GM19468 (cell line): ENCODE measurements around the gene ARHGAP20.
"Not testable (repeated sequence)": the region's sequence is repeated elsewhere in the genome, so short reads cannot be mapped to it uniquely, and the experiment has no call there.

Experiments used
- ATAC-seq: cut with Tn5 transposase; IDR thresholded peaks from one replicate; pipeline ENCODE4 v1.9.1; 2021; ENCODE audit warnings: mild to moderate bottlenecking, moderate library complexity, moderate number of reproducible peaks; ENCODE audit not compliant: unreplicated experiment; ENCODE audit errors: extremely low read depth

The ARHGAP20 gene

DNA sequence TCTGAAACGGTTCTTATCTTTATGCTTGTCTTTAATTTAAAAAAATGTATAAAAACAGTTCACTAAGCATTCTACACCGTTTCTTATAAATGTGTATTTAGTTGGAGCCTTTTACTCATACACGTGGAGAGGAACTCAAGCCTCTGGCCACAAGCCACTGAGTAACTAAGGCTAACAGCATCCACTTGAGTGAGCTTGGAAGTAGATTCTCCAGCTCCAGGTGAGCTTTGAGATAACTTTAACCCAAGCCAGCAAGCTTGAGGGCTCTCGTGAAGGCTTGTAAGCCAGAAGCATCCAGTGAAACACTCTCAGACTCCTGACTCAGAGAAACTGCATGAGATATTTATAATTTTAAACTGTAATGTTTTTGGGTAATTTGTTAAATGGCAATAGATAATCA, 82.6 kb downstream of the ARHGAP20 start:
- no peak for ATAC-seq

DNA sequence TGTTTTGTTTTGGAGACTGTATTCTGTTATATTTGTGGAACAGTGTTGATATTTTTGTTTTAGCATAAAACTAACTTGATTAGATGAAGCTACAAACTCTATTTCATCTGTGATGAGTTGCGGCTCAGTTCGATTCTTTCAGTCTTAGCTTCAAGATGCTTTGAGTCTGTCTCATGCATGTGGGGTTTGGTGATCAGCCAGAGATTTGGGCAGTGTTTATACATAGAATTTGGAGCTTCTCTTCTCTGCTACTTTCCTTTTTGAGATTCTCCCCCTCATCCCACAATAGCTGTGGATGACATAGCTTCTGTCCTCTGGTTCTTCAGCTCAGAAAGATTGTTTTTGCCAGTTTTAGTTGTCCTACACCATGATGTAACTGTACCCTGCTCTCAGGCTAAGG, 90.4 kb downstream of the ARHGAP20 start:
- no peak for ATAC-seq

DNA sequence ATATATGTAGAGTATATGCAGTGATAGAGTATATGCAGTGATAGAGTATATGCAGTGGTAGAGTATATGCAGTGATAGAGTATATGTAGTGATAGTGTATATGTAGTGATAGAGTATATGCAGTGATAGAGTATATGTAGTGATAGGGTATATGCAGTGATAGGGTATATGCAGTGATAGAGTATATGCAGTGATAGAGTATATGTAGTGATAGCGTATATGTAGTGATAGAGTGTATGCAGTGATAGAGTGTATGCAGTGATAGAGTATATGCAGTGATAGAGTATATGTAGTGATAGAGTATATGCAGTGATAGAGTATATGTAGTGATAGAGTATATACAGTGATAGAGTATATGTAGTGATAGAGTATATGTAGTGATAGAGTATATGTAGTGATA, 92.9 kb downstream of the ARHGAP20 start:
- ATAC-seq, result not testable (repeated sequence)

DNA sequence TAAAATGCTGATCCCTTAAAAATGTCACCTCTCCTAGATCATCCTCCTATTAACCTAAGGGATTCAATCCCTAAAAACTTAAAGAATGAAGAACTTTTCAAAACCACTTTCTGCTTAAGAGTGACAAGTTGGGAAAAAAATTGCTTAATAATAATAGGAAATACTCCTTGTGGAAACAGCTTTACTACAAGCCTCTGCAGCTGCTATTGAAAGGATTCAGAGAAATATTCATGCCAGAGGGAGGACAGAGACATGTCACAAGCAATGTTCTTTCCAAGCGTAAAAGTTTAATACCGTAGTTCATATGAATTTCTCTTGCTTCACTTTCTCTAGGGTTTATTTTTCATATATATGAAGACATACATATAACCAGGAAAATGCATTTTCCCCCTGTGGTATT, 98.2 kb downstream of the ARHGAP20 start:
- ATAC-seq, result no peak

DNA sequence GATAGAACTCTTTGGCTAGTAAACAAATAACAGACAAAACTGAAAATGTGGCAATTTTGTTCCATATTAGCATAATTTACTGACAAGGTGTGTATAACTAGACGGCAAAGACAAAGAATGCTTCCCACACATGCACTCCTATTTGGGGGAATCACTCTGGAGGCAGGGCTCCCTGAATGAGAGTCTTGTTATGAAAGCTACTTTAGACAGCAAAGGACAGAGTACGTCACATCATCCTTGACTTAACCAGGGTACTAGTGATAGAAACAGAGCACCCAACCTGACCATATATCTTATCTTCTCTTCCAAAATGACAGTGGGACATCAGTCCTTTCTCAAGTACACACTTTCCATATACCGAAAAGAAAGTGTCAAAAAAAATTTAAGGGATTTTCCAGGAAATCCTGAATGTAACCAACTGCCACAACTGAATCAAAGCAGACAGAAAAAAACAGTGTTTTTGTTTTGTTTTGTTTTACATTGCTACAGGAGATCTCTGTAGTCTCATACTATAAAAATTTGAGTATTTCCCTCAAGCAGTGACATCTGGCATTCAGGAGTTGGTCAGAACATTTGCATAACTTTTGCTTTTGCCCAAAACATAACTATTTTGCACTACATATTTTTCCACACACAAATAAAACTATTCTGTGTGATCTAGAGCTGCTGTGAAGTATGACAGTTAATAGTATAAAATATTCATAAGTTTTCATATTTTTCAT, 98.9 kb downstream of the ARHGAP20 start:
- no peak for ATAC-seq

DNA sequence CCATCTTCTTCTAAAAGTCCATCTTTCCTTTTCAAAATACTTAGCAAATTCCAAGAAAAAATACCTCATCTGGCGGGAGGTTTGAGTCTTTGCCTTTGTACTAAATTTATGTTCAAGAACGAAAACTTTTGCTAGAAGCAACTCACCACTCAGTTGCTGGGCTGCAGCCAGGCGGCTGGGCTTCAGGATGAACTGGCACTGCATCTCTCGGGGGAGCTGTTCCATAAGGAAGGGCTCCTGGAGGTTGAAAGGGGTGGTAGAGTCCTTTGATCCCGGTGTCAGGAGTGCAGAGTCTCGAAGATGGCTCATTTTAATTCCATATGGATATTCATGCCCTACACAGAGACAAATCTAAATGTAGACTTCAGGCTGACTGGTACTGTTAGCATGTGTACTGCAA, 105.8 kb downstream of the ARHGAP20 start:
- ATAC-seq, result no peak

DNA sequence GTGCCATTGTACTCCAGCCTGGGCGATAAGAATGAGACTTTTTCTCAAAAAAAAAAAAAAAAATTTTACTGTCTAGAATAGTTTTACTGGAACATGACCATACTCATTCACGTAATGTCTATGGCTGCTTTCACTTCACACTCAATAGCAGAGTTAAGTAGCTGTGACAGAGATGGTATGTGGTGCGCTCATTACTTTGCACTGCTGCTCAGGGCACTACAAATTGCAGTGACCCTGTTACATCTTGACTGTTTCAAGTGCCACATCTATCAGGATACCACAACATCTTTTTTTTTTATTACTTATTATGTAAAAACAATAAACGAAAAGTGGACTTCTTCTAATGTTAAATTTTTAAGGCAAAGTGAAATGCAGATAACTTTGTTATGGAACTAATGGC, 110.3 kb downstream of the ARHGAP20 start:
- ATAC-seq, result no peak

DNA sequence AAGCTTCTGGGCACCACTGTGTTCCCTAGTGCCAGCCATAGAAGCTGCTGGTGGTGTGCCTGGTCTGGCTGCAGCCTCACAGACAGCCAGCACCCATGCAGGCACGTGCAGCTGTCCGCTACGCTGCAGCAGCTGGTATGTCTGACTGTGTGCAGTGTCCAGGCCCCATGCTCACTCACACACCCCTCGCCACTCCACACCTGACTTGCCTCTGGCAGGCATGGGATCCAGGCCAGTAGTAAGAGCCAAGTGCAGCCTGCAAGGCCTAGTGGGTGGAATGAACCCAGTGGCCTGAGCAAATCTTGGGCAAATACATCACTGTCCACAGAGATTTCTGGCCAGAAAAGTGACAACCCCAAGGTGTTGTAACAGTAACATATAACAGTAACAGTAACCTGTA, 111.9 kb downstream of the ARHGAP20 start:
- ATAC-seq, result no peak

DNA sequence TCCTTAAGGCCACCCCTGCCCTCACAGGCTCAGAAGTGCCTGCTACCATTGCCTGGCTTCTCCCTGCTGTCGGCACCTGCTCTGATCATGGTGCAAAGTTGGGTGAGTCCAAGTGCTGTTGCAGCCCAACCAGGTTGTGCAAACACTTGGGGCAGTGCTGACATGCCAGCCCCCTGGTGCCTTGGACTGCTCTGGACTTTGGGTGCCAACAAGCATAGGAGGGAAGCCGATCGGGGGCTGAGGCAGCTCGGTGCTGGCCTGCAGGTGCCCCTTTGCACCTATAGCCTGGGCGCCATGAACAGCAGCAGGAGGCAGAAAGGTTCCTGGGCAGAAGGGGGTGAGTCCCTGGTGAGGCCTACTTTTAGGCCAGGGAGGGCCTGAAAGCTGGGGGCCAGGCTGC, 113.0 kb downstream of the ARHGAP20 start:
- no peak for ATAC-seq

DNA sequence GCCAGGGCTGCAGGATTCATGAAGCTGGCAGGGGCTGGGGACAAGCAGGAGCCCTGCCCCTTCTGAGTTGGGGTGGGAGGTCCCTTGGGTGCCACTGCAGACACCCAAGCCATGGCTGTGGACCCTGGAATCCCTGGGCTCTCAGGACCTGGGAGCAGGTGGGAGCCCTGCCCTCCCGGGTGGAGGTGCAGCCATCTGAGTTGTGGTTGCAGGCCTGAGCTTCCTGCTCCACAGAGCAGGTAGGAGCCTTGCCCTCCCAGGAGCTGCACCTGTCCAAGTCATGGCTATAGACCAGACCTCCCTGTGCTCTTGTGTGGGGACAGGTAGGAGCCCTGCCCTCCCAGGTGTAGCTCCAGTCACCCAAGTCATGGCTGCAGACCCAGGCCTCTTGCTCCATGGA, 113.5 kb downstream of the ARHGAP20 start:
- ATAC-seq, result no peak

DNA sequence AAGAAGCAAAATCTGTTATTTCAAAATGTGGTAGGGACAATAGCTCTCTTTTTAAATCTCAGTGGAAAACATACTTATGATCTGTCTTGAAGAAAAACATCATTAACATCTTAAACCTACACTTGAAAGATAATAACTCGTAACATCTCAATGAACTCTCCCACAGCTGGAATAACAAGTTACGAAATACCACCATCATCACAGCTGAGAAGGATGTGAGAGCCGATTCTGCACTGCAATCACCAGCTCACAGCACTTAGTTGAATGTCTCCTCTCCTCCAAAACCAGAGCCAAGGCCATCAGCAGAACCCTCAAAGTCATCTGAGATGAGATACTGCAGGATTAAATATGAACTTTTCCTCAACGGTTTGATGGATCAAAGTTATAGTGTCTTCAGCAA, 124.3 kb downstream of the ARHGAP20 start:
- no peak for ATAC-seq

DNA sequence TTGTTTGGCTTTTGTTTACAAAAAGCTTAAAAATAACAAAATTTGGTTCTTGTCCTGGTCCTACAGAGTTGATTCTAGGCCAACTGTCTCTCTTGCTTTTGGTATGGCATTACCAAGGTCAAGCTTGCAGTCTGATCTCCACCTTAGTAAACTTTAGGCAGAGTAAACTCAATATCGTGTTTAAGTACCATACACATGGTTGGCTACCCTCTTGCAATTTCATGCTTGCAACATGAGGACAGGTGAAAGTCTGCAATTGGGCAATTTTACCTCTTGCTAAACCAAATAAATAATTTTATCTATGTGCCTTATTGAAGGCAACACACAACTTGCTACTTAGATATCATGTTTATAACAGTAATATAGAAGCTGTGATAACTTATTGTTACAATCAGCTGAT, 125.1 kb downstream of the ARHGAP20 start:
- ATAC-seq, result no peak

DNA sequence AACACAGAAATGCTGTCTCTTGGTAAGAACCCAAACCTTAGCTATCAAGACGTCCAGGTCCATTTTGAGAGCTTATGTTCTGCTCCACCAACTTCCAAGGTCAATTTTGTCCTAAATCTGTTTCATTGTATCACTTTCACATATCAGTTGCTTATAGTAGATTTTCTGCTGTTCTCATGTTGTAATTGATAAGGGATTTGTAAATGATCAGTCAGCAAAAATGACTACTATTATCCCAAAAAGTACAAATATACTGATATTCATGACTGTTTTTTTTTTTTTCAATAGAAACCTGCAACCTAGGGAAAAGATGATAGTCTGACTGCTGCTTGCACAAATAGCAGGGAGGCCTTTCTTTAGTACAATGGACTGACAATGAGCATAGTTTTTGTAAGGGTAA, 128.1 kb downstream of the ARHGAP20 start:
- ATAC-seq, result no peak

DNA sequence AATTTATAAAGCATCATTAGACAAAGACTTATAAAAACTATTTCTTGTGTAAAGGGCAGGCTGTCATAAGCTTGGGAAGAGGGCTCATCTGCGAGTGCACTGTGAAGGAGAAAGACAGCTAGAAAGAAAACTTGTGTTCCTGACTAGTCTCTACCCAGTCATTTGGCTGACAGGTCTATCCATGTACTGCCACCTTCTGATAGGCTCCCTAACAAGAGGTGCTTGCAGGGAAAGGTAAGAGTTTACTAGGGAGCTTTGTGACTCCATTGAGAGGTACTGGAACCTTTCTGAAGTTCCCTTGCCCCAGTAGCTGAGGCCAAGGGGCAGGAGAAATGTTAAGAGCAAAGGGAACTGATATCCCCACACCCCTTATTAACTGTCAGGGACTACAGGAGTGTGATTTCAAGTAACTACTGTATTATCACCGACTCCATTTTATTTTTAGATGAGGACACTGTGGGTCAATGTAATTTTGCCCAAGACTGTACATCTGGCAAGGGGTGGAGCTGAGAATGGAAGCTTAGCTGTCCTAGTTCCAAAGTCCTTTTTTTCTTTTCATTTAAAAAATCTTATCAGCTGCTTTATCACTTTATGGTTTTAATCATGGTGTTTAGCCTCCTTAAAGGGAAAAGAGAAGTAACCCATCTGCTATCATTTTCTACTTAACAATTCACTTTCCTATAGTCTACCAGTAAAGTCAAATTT, 129.4 kb downstream of the ARHGAP20 start:
- ATAC-seq, result no peak

DNA sequence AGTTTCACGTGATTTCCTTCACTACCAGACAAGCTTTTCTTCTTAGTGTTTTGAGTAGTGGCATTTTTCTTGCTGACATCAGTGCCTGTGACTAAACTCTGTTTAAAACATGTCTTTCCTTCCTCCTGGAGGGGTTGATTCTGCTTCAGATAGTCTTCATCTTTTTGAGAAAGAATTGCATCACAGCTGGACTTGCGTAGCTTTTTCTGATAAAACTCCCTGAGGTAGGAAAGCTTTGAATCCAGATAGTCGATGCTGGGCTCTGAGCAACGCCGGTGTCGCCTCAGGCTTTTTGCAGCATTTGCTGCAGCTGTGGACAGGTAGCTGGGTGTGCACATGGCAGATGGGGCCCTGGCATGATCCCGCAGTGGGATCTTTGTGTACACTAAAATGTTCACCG, 131.7 kb downstream of the ARHGAP20 start:
- no peak for ATAC-seq

DNA sequence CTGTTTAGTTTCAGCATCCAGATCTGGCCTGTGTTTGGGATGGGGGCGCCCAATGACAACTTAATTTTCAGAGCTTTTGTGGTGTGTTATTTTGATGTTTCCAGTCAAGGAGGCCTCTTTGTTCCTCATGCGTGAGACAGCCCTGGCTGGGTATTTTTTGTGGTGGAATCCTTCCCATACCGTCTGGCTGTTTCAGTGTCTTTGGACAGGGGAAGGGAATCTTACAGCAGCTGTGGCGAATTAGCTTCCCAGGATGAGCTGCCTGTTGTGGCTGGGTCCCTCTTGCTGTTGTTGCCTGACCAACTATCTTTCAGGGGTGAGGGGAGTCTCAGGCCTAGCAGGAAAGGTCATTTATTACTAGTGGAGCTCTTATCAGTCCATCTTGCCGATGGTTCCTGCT, 138.8 kb downstream of the ARHGAP20 start:
- ATAC-seq, result no peak

DNA sequence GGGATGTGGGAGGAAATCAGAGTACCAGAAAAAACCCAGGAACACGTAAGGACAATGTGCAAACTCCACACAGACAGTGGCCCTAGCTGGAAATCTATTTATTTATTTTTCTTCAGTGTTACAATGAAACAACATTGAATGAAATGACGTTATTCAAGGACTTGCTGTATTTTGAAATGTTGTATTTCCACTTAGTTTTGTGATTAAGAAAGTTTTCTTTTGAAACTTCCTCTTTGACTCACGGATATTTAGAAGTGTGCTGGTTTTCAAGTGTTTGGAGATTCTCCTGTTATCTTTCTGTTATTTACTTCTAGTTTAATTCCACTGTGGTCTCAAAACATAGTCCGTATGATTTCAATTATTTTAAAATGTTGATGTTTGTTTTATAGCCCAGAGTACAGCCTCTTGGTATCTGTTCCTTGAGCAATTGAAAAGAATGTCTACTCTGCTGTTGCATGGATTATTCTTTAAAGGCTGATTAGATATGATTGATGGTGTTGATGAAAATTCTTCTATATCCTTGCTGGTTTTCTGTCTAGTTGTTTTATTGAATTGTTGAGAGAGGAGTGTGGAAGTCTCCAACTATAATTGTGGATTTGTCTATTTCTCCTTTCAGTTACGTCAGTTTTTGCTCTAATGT, 141.0 kb downstream of the ARHGAP20 start:
- no peak for ATAC-seq

DNA sequence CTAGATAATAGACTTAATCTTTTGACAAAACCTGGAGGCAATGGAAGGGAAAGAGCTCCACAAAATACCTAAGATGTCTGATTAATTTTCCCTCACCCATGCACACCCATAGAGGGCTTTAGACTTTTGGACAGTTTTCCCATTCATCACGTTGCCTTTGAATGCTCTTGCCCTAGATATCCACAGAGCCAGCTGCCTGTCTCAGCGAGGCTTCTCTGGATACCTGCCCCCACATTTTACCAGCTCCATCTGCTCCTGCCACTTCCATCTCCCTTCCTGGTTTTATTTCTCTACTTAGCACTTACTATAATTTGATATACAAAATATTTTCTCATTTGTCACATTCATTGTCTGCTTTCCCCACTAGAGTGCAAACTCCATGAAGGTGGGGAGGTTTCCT, 145.7 kb downstream of the ARHGAP20 start:
- no peak for ATAC-seq

DNA sequence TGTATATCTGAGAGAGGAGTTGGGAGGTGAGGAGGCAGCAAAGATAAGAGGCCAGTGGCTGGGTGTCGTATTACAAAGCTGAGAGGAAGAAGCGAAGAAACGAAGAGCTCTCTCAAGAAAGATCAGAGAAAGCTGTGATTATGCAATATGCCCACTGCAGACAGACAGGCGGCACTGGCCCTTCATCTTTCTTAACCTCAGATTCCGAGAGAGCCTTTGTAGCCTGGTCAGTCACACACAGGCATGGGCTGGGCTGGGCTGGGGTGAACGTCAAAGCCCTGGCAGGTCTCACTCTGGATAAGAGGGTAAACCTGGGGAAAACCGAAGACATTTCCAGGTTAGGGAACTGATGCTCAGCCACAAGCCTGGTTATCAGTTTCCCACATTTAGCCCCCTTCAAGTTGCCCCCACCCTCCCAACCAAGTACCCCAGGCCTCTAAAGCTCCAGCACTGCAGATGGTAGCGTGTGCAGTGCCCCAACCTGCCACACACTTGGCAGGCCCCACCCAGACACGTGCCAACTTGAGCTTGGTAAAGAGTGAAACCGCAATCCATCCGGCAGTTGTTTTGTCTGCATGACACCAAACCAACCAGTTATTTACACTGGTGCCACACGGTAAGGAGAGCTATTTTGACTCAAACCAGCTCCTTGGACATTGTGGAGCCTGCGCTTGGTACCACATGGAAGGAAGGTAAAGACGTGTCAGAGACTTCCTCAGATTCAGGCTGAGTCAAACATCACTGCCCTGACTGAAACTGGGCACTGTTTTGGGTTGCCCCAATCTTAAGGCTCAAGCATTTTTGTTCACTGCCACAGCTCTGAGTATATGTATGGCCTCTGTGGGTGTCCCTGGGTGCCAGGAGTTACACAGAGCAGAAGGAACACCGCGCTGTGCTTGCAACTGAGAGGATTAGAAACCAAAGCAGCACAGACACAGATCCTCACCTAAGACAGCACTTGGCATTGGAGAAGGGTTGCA, 146.6 kb downstream of the ARHGAP20 start:
- ATAC-seq, result no peak

DNA sequence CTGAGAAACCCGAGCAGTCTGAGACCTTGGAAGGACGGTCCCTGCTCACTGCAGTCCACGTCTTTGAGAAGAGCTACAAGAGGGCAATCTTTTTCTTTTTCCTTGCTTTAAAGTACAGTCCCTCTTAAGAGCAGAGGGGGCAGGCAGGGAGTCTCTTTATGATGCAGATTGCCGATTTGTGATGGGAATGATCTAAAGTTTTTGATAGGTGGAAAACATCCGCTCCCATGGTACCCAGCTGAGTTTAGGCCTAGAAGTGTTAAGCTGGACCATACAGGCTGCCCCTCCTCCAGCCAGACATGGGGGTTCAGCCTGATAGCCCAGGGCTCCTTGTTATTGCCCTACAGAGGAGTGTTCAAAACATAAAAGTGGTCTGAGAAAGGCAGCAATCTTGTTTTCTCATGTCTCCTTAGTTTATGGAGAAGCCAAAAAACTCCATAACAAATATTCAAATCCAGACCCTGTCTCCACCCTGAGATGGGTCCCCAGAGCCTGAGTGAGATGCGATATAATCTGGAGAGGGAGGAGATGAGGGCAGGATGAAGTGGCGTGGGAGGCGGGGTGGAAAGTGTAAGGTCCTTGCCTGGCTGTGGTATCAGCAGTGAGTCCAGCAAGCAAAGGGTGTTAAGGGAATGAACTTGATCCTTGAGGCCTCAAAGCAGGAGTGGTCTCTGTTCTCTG, 147.4 kb downstream of the ARHGAP20 start:
- no peak for ATAC-seq
